NCI-H1436 (cell line): ENCODE data around the gene TARS3.
"Not testable (repeated sequence)": the region's sequence is repeated elsewhere in the genome, so short reads cannot be mapped to it uniquely, and the experiment has no call there.

Source experiments
- DNase-seq: peaks from one replicate; lab custom pipeline; 2025; lab: John Stamatoyannopoulos, UW

Gene TARS3

DNA sequence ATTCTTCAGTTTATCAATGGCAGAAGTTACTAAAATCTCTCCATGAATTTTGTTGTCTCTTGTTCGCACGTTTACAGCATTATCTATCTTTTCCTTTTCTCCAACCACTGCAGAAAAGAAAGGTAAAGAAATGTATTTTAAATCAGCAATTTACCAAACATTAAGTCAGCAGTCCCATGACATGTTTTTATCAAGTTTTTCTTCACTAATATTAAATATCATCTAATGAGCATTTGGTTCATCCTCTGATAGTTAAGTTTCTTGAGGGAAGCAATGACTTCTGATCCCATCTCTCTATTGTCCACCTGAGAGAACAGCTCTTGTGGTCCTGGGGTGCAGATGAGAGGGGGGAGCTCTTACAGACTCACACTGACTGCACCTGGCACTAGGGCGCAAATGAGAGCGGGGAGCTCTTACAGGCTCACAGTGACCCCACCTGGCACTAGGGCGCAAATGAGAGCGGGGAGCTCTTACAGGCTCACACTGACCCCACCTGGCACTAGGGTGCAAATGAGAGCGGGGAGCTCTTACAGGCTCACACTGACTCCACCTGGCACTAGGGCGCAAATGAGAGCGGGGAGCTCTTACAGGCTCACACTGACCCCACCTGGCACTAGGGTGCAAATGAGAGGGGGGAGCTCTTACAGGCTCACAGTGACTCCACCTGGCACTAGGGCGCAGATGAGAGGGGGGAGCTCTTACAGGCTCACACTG, 69.5 kb downstream of the TARS3 start:
- DNase-seq = not testable (repeated sequence)

DNA sequence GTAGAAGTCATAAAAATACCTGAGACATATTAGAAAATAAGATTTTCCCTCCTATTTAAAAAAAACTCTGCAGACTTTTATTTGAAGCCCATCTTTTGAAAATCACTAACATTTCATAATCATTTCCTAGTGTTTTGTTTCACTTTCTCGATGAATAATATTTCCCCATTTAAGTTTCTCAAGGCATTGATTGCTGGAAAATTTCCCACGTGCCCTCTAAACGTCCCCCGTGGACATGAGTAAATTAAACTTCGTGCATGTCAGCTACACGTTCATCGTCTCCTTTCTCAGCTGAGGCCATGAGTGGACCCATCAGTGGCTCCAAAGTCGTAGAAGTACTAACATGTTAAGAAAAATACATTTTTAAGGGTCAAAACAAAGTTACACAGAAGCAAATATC, 70.1 kb downstream of the TARS3 start:
- no peak for DNase-seq

GRCh38 chr15:101652786-101653430, 71.4 kb downstream of the TARS3 start:
- no peak for DNase-seq

GRCh38 chr15:101652098-101652785, 72.0 kb downstream of the TARS3 start, which contains the start of gene TM2D3:
TM2D3 (minus strand) TSS chr15:101652381; CDS start chr15:101652361, 20 bp downstream.
- peak; percentile 59 for DNase-seq

DNA sequence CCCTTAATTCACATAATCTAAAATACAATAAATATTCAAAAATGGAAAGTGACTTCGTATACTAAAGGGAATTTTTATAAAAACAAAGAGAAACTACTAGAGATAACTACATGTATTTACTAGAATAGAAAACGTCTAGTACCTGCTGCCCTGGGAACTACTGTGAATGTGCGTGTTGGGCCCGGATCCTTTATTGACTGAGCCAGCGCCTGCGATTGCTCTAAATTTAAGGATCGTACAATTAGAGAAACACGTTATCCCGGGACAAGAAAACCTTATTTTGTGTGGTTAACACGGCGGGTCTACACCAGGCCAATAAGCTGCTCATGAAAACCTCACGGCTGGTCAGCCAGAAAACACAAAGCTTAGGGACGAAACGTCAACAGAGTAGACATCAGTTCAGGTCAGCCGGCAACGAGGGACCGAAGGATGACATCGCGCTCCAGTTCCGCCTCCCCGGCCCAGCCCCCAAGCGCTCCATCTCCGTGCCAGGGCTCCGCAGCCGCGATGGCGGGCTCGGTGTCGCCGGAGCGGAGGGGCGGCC, 72.6 kb downstream of the TARS3 start:
- DNase-seq = no peak

GRCh38 chr15:101650145-101650544, 74.1 kb downstream of the TARS3 start:
- no peak for DNase-seq

- no peak for DNase-seq
Observed at GRCh38 chr15:101648356-101648755, 75.9 kb downstream of the TARS3 start.

GRCh38 chr15:101647251-101647650, 77.0 kb downstream of the TARS3 start:
- no peak for DNase-seq

DNA sequence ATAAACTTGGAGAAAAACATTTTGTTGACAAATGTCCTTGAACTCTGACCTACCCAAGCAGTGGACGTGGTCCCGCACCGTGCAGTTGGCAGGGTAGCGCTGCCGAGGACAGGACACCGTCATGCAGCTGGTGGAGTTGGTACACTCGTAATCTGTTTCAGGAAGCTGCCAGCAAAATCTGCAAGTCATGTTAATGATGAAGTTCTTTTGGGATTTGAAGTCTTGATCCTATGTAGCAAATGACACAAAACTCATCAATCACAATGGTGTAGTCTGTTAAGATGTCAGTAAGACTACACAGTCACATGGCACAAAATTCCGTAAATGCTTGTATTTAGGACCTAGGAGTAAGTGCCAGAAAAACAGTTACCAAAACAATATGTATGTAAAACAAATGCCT, 77.6 kb downstream of the TARS3 start:
- no peak for DNase-seq

DNA sequence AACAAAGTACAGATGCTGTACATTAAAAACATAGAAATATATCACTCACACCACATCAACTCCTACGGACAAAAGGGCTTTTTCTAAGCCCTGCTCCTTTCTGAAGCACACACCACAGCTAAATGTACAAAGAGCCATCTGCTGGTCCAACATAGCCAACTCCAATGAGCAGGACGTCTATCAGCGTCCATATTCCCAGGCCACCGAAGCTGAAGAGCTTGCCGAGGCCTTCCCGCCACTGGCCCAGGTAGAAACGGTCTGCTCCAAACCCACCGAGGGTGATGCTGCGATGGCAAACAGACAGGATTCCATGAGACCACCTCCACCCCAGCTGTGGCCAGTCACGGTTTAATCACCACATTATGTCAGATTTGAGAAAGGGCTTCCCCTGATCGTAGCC, 81.9 kb downstream of the TARS3 start:
- DNase-seq = no peak

DNA sequence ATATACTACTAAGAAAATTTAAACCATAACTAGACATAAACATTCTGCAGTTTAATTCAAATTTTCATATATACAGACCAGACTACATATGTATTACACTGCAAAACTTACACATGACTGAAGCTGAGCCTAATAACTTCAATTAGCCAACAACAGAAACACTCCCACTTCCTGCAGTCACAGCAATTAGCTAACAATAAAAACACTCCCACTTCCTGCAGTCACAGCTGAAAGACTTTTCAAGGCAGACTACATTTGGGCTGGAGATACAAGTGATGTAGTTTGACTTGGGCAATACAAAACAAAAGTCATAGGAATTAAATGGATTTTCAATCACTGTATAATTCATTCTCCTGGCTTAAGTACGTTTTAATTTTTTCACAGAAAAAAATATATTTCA, 82.4 kb downstream of the TARS3 start:
- peak; percentile 18 for DNase-seq

GRCh38 chr15:101641129-101641764, 83.0 kb downstream of the TARS3 start:
- peak; percentile 11 for DNase-seq

- no peak for DNase-seq
Observed at GRCh38 chr15:101639667-101640066, 84.6 kb downstream of the TARS3 start.

DNA sequence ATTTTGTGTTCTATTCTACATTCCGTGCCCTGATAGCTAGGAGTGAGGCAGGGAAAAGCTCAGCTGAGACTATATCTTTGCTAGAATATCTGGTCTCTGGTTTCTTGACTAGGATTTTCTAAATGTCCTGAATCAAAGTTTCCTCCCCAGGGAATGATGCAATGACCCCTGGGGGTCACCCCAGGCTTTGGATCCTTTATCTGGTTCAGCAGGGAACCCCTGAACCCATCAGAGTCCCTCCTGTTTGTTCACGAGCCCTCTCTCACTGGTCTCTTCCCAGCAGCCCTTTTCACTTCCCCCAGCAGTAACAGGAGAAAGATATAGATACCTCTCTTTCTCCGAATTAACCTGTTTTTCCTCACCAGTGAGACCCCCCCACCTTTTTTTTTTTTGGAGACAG, 86.4 kb downstream of the TARS3 start:
- no peak for DNase-seq

GRCh38 chr15:101637516-101637915, 86.8 kb downstream of the TARS3 start:
- DNase-seq = no peak

- no peak for DNase-seq
Observed at GRCh38 chr15:101637038-101637437, 87.2 kb downstream of the TARS3 start.

DNA sequence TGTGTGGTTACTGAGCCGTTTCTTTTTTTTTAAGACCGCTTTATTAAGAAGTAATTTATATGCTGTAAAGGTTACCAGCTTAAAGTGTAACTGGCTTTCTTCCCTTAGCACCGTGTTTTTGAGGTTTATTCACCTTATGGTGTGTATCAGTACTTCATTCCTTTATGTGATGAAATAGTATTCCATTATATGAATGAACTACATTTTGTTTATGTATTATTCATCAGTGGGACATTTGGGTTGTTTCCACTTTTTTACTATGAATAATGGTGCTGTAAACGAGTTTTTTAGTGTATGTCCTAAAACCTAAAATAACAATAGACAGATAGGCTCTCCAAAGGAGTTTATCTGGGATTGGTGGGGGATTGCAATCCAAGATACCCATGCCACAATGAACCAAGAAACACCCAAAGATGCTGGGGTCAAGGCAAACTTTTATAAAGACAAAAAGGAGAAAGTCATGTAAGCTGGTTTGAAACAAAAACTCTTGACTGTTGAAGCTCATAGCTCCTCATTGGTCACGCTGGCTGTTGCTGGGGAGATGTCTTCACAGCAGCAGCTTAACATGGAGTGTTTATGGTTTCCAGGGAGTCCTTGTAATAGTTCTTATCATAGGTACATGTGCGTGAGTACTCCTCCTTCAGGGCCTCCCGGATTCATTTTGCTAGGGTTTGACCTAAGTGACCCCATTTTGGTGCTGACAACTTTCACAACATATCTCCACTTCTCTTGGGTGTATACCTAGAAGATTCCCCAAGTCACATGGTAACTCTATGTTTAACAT, 88.1 kb downstream of the TARS3 start:
- DNase-seq = no peak

DNA sequence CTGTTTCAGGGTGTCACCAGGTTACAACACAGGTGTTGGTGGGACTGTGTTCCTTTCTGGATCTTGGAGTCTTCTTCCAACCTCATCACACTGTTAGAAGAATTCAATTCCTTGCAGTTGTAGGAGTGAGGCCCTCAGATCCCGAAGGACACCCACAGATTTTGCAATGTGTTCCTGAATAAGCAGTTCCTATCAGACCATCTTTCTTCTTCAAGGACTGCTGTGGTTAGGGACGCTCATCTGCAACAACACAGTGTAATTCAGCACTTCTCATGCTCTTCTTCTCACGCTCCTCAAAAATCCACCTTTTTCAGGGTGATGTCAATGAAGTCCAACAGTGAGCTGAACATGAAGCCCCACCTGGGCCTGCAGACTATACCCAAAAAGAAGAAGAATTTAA, 90.9 kb downstream of the TARS3 start:
- no peak for DNase-seq

DNA sequence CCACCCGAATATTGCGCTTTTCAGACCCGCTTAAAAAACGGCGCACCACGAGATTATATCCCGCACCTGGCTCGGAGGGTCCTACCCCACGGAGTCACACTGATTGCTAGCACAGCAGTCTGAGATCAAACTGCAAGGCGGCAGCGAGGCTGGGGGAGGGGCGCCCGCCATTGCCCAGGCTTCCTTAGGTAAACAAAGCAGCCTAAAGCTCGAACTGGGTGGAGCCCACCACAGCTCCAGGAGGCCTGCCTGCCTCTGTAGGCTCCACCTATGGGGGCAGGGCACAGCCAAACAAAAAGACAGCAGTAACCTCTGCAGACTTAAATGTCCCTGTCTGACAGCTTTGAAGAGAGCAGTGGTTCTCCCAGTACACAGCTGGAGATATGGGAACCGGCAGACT, 97.5 kb downstream of the TARS3 start:
- not testable (repeated sequence) for DNase-seq

- DNase-seq = no peak
Observed at GRCh38 chr15:101625980-101626379, 98.3 kb downstream of the TARS3 start.

- no peak for DNase-seq
Observed at GRCh38 chr15:101625184-101625583, 99.1 kb downstream of the TARS3 start.
